MM.1S (cell line): ENCODE results near the gene PEX14.

ENCODE experiments used
- DNase-seq: peaks from one replicate; pipeline ENCODE4 v3.0.0-alpha.2; 2015
- H2AFZ ChIP-seq: fragments of 300-600 bp; sonication (generic); 2 replicates; pipeline ENCODE4 v1.6.0; 2016; ENCODE audit warnings: antibody characterized with exemption, low read length
- H3F3A ChIP-seq: fragments of 300-600 bp; sonication (generic); 2 replicates; pipeline ENCODE4 v1.6.1; 2016; ENCODE audit warnings: mild to moderate bottlenecking, antibody characterized with exemption, low read length, moderate library complexity, mixed read lengths; ENCODE audit not compliant: insufficient read depth
- H3K27ac ChIP-seq: fragments of 300-600 bp; sonication (generic); 2 replicates; pipeline ENCODE4 v1.5.1; 2016; ENCODE audit warnings: mild to moderate bottlenecking, low read length
- H3K27me3 ChIP-seq: fragments of 300-600 bp; sonication (generic); replicated peaks from 2 replicates; pipeline ENCODE4 v1.6.0; 2016; ENCODE audit warnings: low read length; ENCODE audit not compliant: insufficient read depth
- H3K36me3 ChIP-seq: fragments of 300-600 bp; sonication (generic); replicated peaks from 2 replicates; pipeline ENCODE4 v1.6.1; 2016; ENCODE audit warnings: mild to moderate bottlenecking, low read length, mixed read lengths; ENCODE audit not compliant: insufficient read depth
- H3K4me1 ChIP-seq: fragments of 300-600 bp; sonication (generic); 2 replicates; pipeline ENCODE4 v1.6.1; 2016; ENCODE audit warnings: low read length, mixed read lengths
- H3K4me2 ChIP-seq: fragments of 300-600 bp; sonication (generic); 2 replicates; pipeline ENCODE4 v1.6.0; 2016; ENCODE audit warnings: low read depth, low read length
- H3K4me3 ChIP-seq: fragments of 300-600 bp; sonication (generic); 2 replicates; pipeline ENCODE4 v1.5.1; 2016; ENCODE audit warnings: low read length, mixed read lengths
- H3K79me2 ChIP-seq: fragments of 300-600 bp; sonication (generic); 2 replicates; pipeline ENCODE4 v1.6.1; 2016; ENCODE audit warnings: mixed run types, low read length, mixed read lengths
- H3K9ac ChIP-seq: fragments of 300-600 bp; sonication (generic); 2 replicates; pipeline ENCODE4 v1.6.1; 2016; ENCODE audit warnings: low read length, mixed read lengths
- H3K9me2 ChIP-seq: fragments of 300-600 bp; sonication (generic); replicated peaks from 2 replicates; pipeline ENCODE4 v1.6.1; 2016; ENCODE audit warnings: mild to moderate bottlenecking, low read length, mixed read lengths; ENCODE audit not compliant: insufficient read depth
- H3K9me3 ChIP-seq: fragments of 300-600 bp; sonication (generic); replicated peaks from 2 replicates; pipeline ENCODE4 v1.6.1; 2016; ENCODE audit warnings: mild to moderate bottlenecking, low read length, mixed read lengths; ENCODE audit not compliant: insufficient read depth
- H4K20me1 ChIP-seq: fragments of 300-600 bp; sonication (generic); 2 replicates; pipeline ENCODE4 v1.6.1; 2016; ENCODE audit warnings: mild to moderate bottlenecking, low read length, moderate library complexity, mixed read lengths; ENCODE audit not compliant: insufficient read depth
- EZH2 ChIP-seq: fragments of 300-600 bp; sonication (generic); optimal IDR thresholded peaks from 2 replicates; pipeline ENCODE3; 2017; ENCODE audit warnings: low read depth, mild to moderate bottlenecking, antibody characterized with exemption, low read length, mixed read lengths
- EZH2phosphoT487 ChIP-seq: fragments of 300-600 bp; sonication (generic); IDR thresholded peaks from 2 replicates; pipeline ENCODE4 v1.6.1; 2018; ENCODE audit warnings: antibody characterized with exemption, low read length
- TF ChIP-seq, protein P1 (sequence below): fragments of 300-600 bp; sonication (generic); IDR thresholded peaks from 2 replicates; pipeline ENCODE4 v1.5.1; 2016; ENCODE audit warnings: antibody characterized with exemption, low read length, mixed read lengths

PEX14 gene

DNA sequence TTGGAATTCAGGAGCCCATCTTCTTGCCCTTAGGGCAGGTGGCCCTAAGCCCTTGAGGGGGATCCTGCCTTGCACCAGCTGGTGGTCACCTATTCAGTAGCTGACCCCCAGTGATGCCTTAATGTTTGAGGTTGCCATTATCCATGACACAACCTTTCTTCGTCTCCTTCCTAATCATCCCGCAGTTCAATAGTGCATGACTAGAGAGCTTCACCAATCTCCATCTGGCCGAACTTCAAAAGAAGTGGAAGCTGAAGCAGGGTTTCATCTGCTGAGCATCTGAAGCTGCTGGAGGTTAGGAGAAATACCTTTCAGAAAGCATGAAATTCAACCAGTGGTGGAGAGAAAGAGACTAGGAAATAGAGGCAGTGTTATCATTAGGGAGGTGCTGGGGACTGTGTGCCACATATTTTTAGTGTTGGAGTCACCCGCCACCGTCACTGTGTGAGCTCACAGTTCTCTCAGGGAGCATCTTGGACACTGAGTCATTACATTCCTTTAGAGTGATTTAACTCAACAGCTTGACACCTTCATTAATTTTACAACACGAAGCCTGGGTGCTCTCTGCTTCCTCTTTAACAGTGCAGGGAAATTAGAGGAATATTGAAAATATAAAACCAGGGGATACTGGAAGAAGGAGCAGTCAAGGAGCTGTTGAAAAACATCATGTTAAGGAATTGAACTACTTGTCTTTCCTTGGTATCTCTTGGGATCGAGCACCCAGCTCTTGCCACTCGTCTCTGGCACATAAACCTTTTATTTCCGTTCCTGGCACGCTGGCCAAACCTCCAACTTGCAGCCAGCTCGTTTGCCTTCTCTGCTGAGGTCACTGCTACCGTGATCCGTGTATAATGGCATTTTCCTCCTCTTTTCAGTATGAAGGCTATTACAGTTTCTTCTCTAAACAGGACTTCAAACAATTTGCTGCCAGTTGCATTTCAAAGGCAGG lies 53.6 kb downstream of the PEX14 start:
- no peak overlapping the region for H3K9ac ChIP-seq
- H3K4me2 ChIP-seq = no peak overlapping the region
- no peak for DNase-seq
- no peaks in the 10 kb centered on the region for H3K9me2 ChIP-seq
- H3F3A ChIP-seq = no peaks in the 10 kb centered on the region
- no peaks in the 10 kb centered on the region for H4K20me1 ChIP-seq
- H3K27ac ChIP-seq = no peak overlapping the region
- H3K9me3 ChIP-seq = no peaks in the 10 kb centered on the region
- H3K36me3 ChIP-seq = no peaks in the 10 kb centered on the region
- no peak overlapping the region for H2AFZ ChIP-seq
- H3K79me2 ChIP-seq = peaks cover 5% of the 10 kb centered on the region; the same call in 1 of the 2 replicates
- TF ChIP-seq EZH2 (no peak), EZH2phosphoT487 (no peak)
- TF ChIP-seq, protein P1, sequence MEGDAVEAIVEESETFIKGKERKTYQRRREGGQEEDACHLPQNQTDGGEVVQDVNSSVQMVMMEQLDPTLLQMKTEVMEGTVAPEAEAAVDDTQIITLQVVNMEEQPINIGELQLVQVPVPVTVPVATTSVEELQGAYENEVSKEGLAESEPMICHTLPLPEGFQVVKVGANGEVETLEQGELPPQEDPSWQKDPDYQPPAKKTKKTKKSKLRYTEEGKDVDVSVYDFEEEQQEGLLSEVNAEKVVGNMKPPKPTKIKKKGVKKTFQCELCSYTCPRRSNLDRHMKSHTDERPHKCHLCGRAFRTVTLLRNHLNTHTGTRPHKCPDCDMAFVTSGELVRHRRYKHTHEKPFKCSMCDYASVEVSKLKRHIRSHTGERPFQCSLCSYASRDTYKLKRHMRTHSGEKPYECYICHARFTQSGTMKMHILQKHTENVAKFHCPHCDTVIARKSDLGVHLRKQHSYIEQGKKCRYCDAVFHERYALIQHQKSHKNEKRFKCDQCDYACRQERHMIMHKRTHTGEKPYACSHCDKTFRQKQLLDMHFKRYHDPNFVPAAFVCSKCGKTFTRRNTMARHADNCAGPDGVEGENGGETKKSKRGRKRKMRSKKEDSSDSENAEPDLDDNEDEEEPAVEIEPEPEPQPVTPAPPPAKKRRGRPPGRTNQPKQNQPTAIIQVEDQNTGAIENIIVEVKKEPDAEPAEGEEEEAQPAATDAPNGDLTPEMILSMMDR = no peak
- H3K27me3 ChIP-seq = no peaks in the 10 kb centered on the region
- H3K4me1 ChIP-seq = no peaks in the 10 kb centered on the region
- no peak overlapping the region for H3K4me3 ChIP-seq

DNA sequence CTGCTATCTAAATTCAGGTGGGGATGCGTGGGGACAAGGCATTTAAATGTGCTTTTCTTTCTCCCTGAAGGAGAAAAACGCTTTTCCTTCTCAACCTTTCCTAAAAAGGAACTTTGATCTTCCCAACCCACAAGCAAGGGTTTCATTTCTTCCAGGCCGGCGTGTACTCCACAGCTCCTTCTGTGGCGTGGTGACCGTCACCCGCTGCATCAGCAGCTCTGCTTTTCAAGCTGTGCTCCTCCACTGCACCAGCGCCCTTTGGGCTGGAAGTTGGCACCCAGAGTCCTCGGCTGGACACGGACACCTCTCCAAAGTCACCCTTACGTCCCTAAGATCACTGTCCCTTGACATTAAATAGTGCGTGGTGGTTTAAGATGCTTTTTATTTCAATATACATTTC lies 54.3 kb downstream of the PEX14 start:
- Histone ChIP-seq H3K4me2 (no peak overlapping the region), H3K9me2 (no peaks in the 10 kb centered on the region), H3K27me3 (no peaks in the 10 kb centered on the region), H3K4me3 (no peak overlapping the region), H4K20me1 (no peaks in the 10 kb centered on the region), H3K36me3 (no peaks in the 10 kb centered on the region), H3F3A (no peaks in the 10 kb centered on the region), H3K4me1 (no peaks in the 10 kb centered on the region), H2AFZ (no peak overlapping the region), H3K79me2 (peaks cover 8% of the 10 kb centered on the region; the same call in 1 of the 2 replicates), H3K9ac (no peak overlapping the region), H3K27ac (no peak overlapping the region), H3K9me3 (no peaks in the 10 kb centered on the region)
- TF ChIP-seq, protein P1 = no peak
- TF ChIP-seq EZH2 (no peak), EZH2phosphoT487 (no peak)
- no peak for DNase-seq

DNA sequence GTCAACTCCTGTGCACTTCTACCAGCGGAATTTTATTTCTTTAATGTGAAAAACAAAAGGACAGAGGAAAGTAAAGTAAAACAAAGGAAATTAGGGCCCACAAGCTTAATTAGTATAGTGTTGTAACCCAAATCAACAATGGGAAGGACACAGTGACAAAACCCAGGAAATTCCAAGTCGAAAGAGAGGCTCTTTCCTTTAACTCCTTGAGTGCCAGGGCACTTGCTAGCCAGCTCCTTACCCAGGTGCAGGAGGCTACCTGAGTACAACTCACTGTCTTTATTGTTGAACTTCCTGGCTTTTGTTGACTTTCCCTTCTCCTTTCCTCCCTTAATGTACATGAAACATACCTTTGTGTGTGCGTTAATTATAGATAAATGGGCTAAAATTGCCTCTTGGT lies 55.0 kb downstream of the PEX14 start:
- no peaks in the 10 kb centered on the region for H4K20me1 ChIP-seq
- H3K9ac ChIP-seq = no peak overlapping the region
- H3K4me2 ChIP-seq = no peak overlapping the region
- H3F3A ChIP-seq = no peaks in the 10 kb centered on the region
- no peak overlapping the region for H2AFZ ChIP-seq
- no peaks in the 10 kb centered on the region for H3K36me3 ChIP-seq
- H3K4me3 ChIP-seq = no peak overlapping the region
- H3K4me1 ChIP-seq = no peaks in the 10 kb centered on the region
- DNase-seq = no peak
- H3K27ac ChIP-seq = no peak overlapping the region
- TF ChIP-seq EZH2phosphoT487 (no peak), EZH2 (no peak)
- TF ChIP-seq, protein P1 = no peak
- no peaks in the 10 kb centered on the region for H3K27me3 ChIP-seq
- peaks cover 8% of the 10 kb centered on the region; the same call in 1 of the 2 replicates for H3K79me2 ChIP-seq
- no peaks in the 10 kb centered on the region for H3K9me2 ChIP-seq
- no peaks in the 10 kb centered on the region for H3K9me3 ChIP-seq
